ENCODE measurements around the gene OR4N2. TPM values are rescaled to one million over a fixed set of nuclear protein-coding genes. Genes with fewer than 3 reads are reported as not detected.

Gene OR4N2
- total RNA-seq, 1 experiment from 2014 or later: not detected

- H3K36me3 ChIP-seq (ENCODE audit: control insufficient read depth, insufficient read depth, low read length): no peaks in the 10 kb centered on the region
- in situ Hi-C loops (cut with HindIII; ENCODE audit: low pct_unique_long_range_greater_than_20kb, low sequenced_read_pairs) (no loop called here), intact Hi-C loops (cut with micrococcal nuclease; ENCODE audit: unreplicated experiment) (no loop called here)
- CTCF ChIA-PET: no interaction called here
- no peak within 1 kb of the TSS for H3K27ac ChIP-seq (ENCODE audit: low read length)
- no peak within 1 kb of the TSS for H3K4me3 ChIP-seq (ENCODE audit: low read depth in 2 of 2, low read length in 2 of 2)
- POLR2A ChIA-PET: no interaction called here
- BruUV-seq (replicated peaks): no TSS peak
- no peak for DNase-seq (ENCODE audit: low read depth, low spot score)
- ATAC-seq: no peak
- TF ChIP-seq REST (IDR thresholded peaks at IDR 0.05; ENCODE audit: insufficient read depth in 1 of 2, low read depth in 2 of 2, low read length in 1 of 2): no peak
- TF ChIP-seq SIN3A (IDR thresholded peaks at IDR 0.05; ENCODE audit: borderline replicate concordance, insufficient read depth, low read depth, low read length): no peak
- TF ChIP-seq POLR2AphosphoS5 (IDR thresholded peaks at IDR 0.05; ENCODE audit: low read depth, low read length): no peak
- no peak for TF ChIP-seq TCF7L2 (IDR thresholded peaks at IDR 0.05; ENCODE audit: low read depth, low read length)
- no peak for TF ChIP-seq CTCF (IDR thresholded peaks at IDR 0.05)
- no peaks in the 10 kb centered on the region for H3K9me3 ChIP-seq (ENCODE audit: control insufficient read depth, insufficient read depth, low read depth, low read length)
- H3K27me3 ChIP-seq (ENCODE audit: control insufficient read depth, insufficient read depth, low read length): no peaks in the 10 kb centered on the region
- no peaks in the 10 kb centered on the region for H3K4me1 ChIP-seq (ENCODE audit: control insufficient read depth, insufficient read depth, low read length)
Observed at GRCh38 chr14:19874842-19875241, 71.3 kb downstream of the OR4N2 start, which contains the start of gene OR4K2. Gene OR4K2, plus strand, starts transcription at chr14:19875142. Its CDS starts 1,126 bp downstream, at chr14:19876268.

GRCh38 chr14:19878029-19878642, 74.6 kb downstream of the OR4N2 start:
- intact Hi-C loops (cut with micrococcal nuclease; ENCODE audit: unreplicated experiment): no loop called here

More at GRCh38 chr14:19878029-19878642, 74.6 kb downstream of the OR4N2 start:
- H3K4me3 ChIP-seq (ENCODE audit: low read depth in 2 of 2, low read length in 2 of 2): no peak overlapping the region
- TF ChIP-seq TCF7L2 (IDR thresholded peaks at IDR 0.05; ENCODE audit: low read depth, low read length) (no peak), POLR2AphosphoS5 (IDR thresholded peaks at IDR 0.05; ENCODE audit: low read depth, low read length) (no peak), REST (IDR thresholded peaks at IDR 0.05; ENCODE audit: insufficient read depth in 1 of 2, low read depth in 2 of 2, low read length in 1 of 2) (no peak), CTCF (IDR thresholded peaks at IDR 0.05) (peak; percentile 31; the same call in 1 of the 2 replicates)
- ATAC-seq: no peak
- no peak for DNase-seq (ENCODE audit: low read depth, low spot score)
- no peaks in the 10 kb centered on the region for H3K27me3 ChIP-seq (ENCODE audit: control insufficient read depth, insufficient read depth, low read length)
- ChIA-PET POLR2A (no interaction called here), CTCF (no interaction called here)
- no peaks in the 10 kb centered on the region for H3K9me3 ChIP-seq (ENCODE audit: control insufficient read depth, insufficient read depth, low read depth, low read length)
- H3K27ac ChIP-seq (ENCODE audit: low read length): no peak overlapping the region
- H3K4me1 ChIP-seq (ENCODE audit: control insufficient read depth, insufficient read depth, low read length): no peaks in the 10 kb centered on the region
- BruUV-seq (replicated peaks): no TSS peak
- H3K36me3 ChIP-seq (ENCODE audit: control insufficient read depth, insufficient read depth, low read length): no peaks in the 10 kb centered on the region
- in situ Hi-C loops (cut with HindIII; ENCODE audit: low pct_unique_long_range_greater_than_20kb, low sequenced_read_pairs): no loop called here
